HCT116 (cell line): ENCODE measurements around the gene SSH2. TPM values are rescaled to one million over a fixed set of nuclear protein-coding genes. Genes with fewer than 3 reads are reported as not detected.

Experiments
- ATAC-seq: fragments of 200-7000 bp; cut with Tn5 transposase; 2 replicates; pipeline ENCODE4 v1.9.1; 2020; ENCODE audit warnings: mild to moderate bottlenecking, moderate library complexity
- BruUV-seq: library from RNA; stranded (reverse); fragments of 400-500 nt; replicated peaks from 2 replicates; lab custom pipeline; 2021; lab: Mats Ljungman, UMichigan
- CTCF ChIA-PET: fragments of 300-600 bp; sonication (Branson Sonifier 250); formaldehyde crosslinking; loops from one replicate; lab custom pipeline; 2021; ENCODE audit warnings: antibody characterized with exemption; lab: Charles Lee
- POLR2A ChIA-PET: fragments of 300-600, 350-600 bp; sonication (Branson Sonifier 250); formaldehyde crosslinking; loops from one replicate; lab custom pipeline; 2021; ENCODE audit warnings: antibody characterized with exemption; lab: Charles Lee
- RAD21 ChIA-PET, 2 experiments: fragments of 300-600 bp; sonication (Branson Sonifier 250); formaldehyde crosslinking; loops; one replicate each; lab custom pipeline; 2023; ENCODE audit warnings: low total read pairs in 2 of 2; ENCODE audit not compliant: uncharacterized antibody in 2 of 2, unreplicated experiment in 2 of 2, low non-redundant PET in 1 of 2; lab: Charles Lee
- DNase-seq: peaks from one replicate; pipeline ENCODE4 v3.0.0-alpha.2; 2010; ENCODE audit warnings: low read depth, low spot score
- H2AFZ ChIP-seq: fragments of 200-600 bp; shearing (Covaris generic), sonication (generic); 2 replicates; pipeline ENCODE4 v1.6.1; 2017; ENCODE audit warnings: low read depth, mixed run types, mixed read lengths, antibody characterized with exemption, low read length; ENCODE audit not compliant: poor library complexity, severe bottlenecking
- H3K27ac ChIP-seq: 2 replicates; pipeline ENCODE4 v1.5.1; 2012; ENCODE audit warnings: low read depth, low read length
- H3K27me3 ChIP-seq: fragments of 200-600 bp; sonication (generic); 2 replicates; pipeline ENCODE4 v1.6.1; 2016; ENCODE audit warnings: mixed run types, low read length, mixed read lengths; ENCODE audit not compliant: insufficient read depth
- H3K36me3 ChIP-seq, 2 experiments: fragments of 200-500 bp in 1 of 2; fragments of 200-600 bp in 1 of 2; sonication (Bioruptor generic) in 1 of 2; sonication (generic) in 1 of 2; 2 replicates each; pipeline versions ENCODE4 v1.5.1 to v1.6.1; 2014 to 2016; ENCODE audit warnings: low read length in 2 of 2, inconsistent platforms in 1 of 2, mixed read lengths in 1 of 2, mixed run types in 1 of 2; ENCODE audit not compliant: insufficient read depth in 2 of 2, control insufficient read depth in 1 of 2
- H3K4me1 ChIP-seq, 2 experiments: fragments of 200-600 bp in 1 of 2; sonication (generic) in 1 of 2; 2 replicates each; pipeline versions ENCODE4 v1.5.1 to v1.6.1; 2012 to 2017; ENCODE audit warnings: low read length in 2 of 2, inconsistent platforms in 1 of 2, mild to moderate bottlenecking in 1 of 2, mixed read lengths in 1 of 2, mixed run types in 1 of 2, moderate library complexity in 1 of 2; ENCODE audit not compliant: insufficient read depth in 2 of 2, control insufficient read depth in 1 of 2
- H3K4me2 ChIP-seq: fragments of 200-600 bp; sonication (generic); 2 replicates; pipeline ENCODE4 v1.6.1; 2017; ENCODE audit warnings: mixed run types, low read length, mixed read lengths
- H3K4me3 ChIP-seq, 2 experiments: fragments of 200-600 bp in 1 of 2; sonication (generic) in 1 of 2; replicated peaks in 1 of 2; 2 replicates each; pipeline ENCODE4 v1.5.1; 2011 to 2016; ENCODE audit warnings: low read length in 2 of 2, control low read depth in 1 of 2, low read depth in 1 of 2, mild to moderate bottlenecking in 1 of 2, mixed read lengths in 1 of 2, mixed run types in 1 of 2
- H3K79me2 ChIP-seq: fragments of 200-600 bp; sonication (generic); 2 replicates; pipeline ENCODE4 v1.6.1; 2017; ENCODE audit warnings: mild to moderate bottlenecking, mixed run types, low read length, moderate library complexity, mixed read lengths; ENCODE audit not compliant: insufficient read depth
- H3K9ac ChIP-seq: fragments of 200-600 bp; sonication (generic); 2 replicates; pipeline ENCODE4 v1.6.1; 2016; ENCODE audit warnings: low read length, mixed read lengths
- H3K9me2 ChIP-seq: fragments of 200-600 bp; sonication (generic), shearing (Covaris generic); 2 replicates; pipeline ENCODE4 v1.6.1; 2017; ENCODE audit warnings: mixed run types, mild to moderate bottlenecking, moderate library complexity; ENCODE audit not compliant: insufficient read depth
- H3K9me3 ChIP-seq, 2 experiments: fragments of 200-500 bp in 1 of 2; fragments of 200-600 bp in 1 of 2; sonication (Bioruptor generic) in 1 of 2; sonication (generic) in 1 of 2; 2 replicates each; pipeline ENCODE4 v1.6.1; 2014 to 2017; ENCODE audit warnings: low read length in 2 of 2, mixed read lengths in 2 of 2, inconsistent platforms in 1 of 2, low read depth in 1 of 2, mild to moderate bottlenecking in 1 of 2, mixed run types in 1 of 2, moderate library complexity in 1 of 2; ENCODE audit not compliant: control insufficient read depth in 1 of 2, insufficient read depth in 1 of 2
- H4K20me1 ChIP-seq: fragments of 200-600 bp; sonication (generic), shearing (Covaris generic); 2 replicates; pipeline ENCODE4 v1.6.1; 2017; ENCODE audit warnings: mixed run types, mild to moderate bottlenecking, moderate library complexity; ENCODE audit not compliant: insufficient read depth
- CBX3 ChIP-seq: IDR thresholded peaks from 2 replicates; pipeline ENCODE4 v1.6.1; 2012; ENCODE audit warnings: low read depth
- CEBPB ChIP-seq: IDR thresholded peaks from 2 replicates; pipeline ENCODE4 v1.6.1; 2012; ENCODE audit warnings: low read depth
- EGR1 ChIP-seq: IDR thresholded peaks from 2 replicates; pipeline ENCODE4 v1.6.1; 2012; ENCODE audit warnings: low read depth
- ELF1 ChIP-seq: IDR thresholded peaks from 2 replicates; pipeline ENCODE4 v1.6.1; 2012; ENCODE audit warnings: low read depth, borderline replicate concordance
- EZH2 ChIP-seq: fragments of 200-600 bp; sonication (generic); IDR thresholded peaks from 2 replicates; pipeline ENCODE4 v1.6.1; 2017; ENCODE audit warnings: antibody characterized with exemption, mixed run types
- FOSL1 ChIP-seq: IDR thresholded peaks from 2 replicates; pipeline ENCODE4 v1.6.1; 2012; ENCODE audit warnings: low read depth
- JUND ChIP-seq: IDR thresholded peaks from 2 replicates; pipeline ENCODE4 v1.6.1; 2012
- SP1 ChIP-seq: IDR thresholded peaks from 2 replicates; pipeline ENCODE4 v1.6.1; 2012; ENCODE audit warnings: low read depth
- SRF ChIP-seq: IDR thresholded peaks from 2 replicates; pipeline ENCODE4 v1.6.1; 2012; ENCODE audit warnings: low read depth
- ZFX ChIP-seq: fragments of 450-650 bp; IDR thresholded peaks from 2 replicates; pipeline ENCODE4 v1.6.1; 2017
- ZNF274 ChIP-seq: fragments of 200-500 bp; sonication (Bioruptor generic); IDR thresholded peaks from 2 replicates; pipeline ENCODE4 v1.6.1; 2014; ENCODE audit warnings: mild to moderate bottlenecking, low read depth, low read length, inconsistent platforms
- intact Hi-C: fragments of 100-400 bp; cut with micrococcal nuclease; formaldehyde crosslinking; loops from 2 replicates; pipeline ENCODE4 v1.10.0; 2022
- total RNA-seq: library from RNA; stranded (reverse); gene quantifications from one replicate; pipeline ENCODE4 v1.2.1, GENCODE V29; 2021; ENCODE audit not compliant: unreplicated experiment
- TF ChIP-seq, protein P1 (sequence below): IDR thresholded peaks from 2 replicates; pipeline ENCODE4 v1.6.1; 2012; ENCODE audit warnings: low read depth

Gene SSH2
- total RNA-seq, 1 experiment from 2014 or later = 17.0 TPM

GRCh38 chr17:29909236-29910003, 20.6 kb downstream of the SSH2 start:
- intact Hi-C loops = no loop called here
- Histone ChIP-seq H3K9ac (no peak overlapping the region), H3K4me3 (no peak overlapping the region), H3K36me3 (no peaks in the 10 kb centered on the region), H3K9me2 (no peaks in the 10 kb centered on the region), H3K27ac (no peak overlapping the region), H3K4me1 (no peaks in the 10 kb centered on the region), H3K27me3 (no peaks in the 10 kb centered on the region), H4K20me1 (no peaks in the 10 kb centered on the region), H3K9me3 (peaks cover 10 to 12% of the 10 kb centered on the region in 2 experiments; a peak in 3 of 4 replicates), H3K79me2 (peaks cover 5% of the 10 kb centered on the region), H3K4me2 (no peak overlapping the region), H2AFZ (no peak overlapping the region)
- ATAC-seq (no peak), DNase-seq (no peak)
- ChIA-PET POLR2A (interaction anchor here (0.8 kb wide), 1 partner anchor 10 kb away, joined by 3 read pairs; no protein-coding TSS in a partner anchor), CTCF (interaction anchor here (1.5 kb wide), 1 partner anchor 22 kb away, joined by 8 read pairs; no protein-coding TSS in a partner anchor), RAD21 (no interaction called here)
- BruUV-seq = no TSS peak
- TF ChIP-seq ELF1 (no peak), EZH2 (no peak), JUND (no peak), CBX3 (no peak), EGR1 (no peak), FOSL1 (no peak), SP1 (no peak), CEBPB (no peak), ZFX (no peak), ZNF274 (no peak), SRF (no peak)
- TF ChIP-seq, protein P1, sequence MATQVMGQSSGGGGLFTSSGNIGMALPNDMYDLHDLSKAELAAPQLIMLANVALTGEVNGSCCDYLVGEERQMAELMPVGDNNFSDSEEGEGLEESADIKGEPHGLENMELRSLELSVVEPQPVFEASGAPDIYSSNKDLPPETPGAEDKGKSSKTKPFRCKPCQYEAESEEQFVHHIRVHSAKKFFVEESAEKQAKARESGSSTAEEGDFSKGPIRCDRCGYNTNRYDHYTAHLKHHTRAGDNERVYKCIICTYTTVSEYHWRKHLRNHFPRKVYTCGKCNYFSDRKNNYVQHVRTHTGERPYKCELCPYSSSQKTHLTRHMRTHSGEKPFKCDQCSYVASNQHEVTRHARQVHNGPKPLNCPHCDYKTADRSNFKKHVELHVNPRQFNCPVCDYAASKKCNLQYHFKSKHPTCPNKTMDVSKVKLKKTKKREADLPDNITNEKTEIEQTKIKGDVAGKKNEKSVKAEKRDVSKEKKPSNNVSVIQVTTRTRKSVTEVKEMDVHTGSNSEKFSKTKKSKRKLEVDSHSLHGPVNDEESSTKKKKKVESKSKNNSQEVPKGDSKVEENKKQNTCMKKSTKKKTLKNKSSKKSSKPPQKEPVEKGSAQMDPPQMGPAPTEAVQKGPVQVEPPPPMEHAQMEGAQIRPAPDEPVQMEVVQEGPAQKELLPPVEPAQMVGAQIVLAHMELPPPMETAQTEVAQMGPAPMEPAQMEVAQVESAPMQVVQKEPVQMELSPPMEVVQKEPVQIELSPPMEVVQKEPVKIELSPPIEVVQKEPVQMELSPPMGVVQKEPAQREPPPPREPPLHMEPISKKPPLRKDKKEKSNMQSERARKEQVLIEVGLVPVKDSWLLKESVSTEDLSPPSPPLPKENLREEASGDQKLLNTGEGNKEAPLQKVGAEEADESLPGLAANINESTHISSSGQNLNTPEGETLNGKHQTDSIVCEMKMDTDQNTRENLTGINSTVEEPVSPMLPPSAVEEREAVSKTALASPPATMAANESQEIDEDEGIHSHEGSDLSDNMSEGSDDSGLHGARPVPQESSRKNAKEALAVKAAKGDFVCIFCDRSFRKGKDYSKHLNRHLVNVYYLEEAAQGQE = no peak
